H1 (cell line): ENCODE data around the gene NCAPD2. TPM values are rescaled to one million over a fixed set of nuclear protein-coding genes. Genes with fewer than 3 reads are reported as not detected.
"Not testable (repeated sequence)": the region's sequence is repeated elsewhere in the genome, so short reads cannot be mapped to it uniquely, and the experiment has no call there.

Experiments
- CTCF ChIA-PET: fragments of 300-600 bp; sonication (Branson Sonifier 250); formaldehyde crosslinking; loops from one replicate; lab custom pipeline; 2021; ENCODE audit not compliant: partially characterized antibody; lab: Charles Lee
- POLR2A ChIA-PET: fragments of 300-600 bp; sonication (Branson Sonifier 250); formaldehyde crosslinking; loops from one replicate; lab custom pipeline; 2021; ENCODE audit warnings: inconsistent platforms; ENCODE audit not compliant: partially characterized antibody; lab: Charles Lee
- DNase-seq, 2 experiments: peaks; one replicate each; pipeline versions ENCODE4 v3.0.0 to v3.0.0-alpha.2; 2010 to 2022; ENCODE audit warnings: low spot score in 2 of 2, low read depth in 1 of 2, mixed read lengths in 1 of 2
- FAIRE-seq: peaks from 2 replicates; lab custom pipeline; 2011; peaks lifted over from hg19 to GRCh38; lab: Jason Lieb, UNC
- H2AFZ ChIP-seq: 2 replicates; pipeline ENCODE4 v1.8.1; 2012; ENCODE audit warnings: low read length, inconsistent platforms
- H2AK5ac ChIP-seq: 2 replicates; pipeline ENCODE4 v1.6.1; 2013; ENCODE audit warnings: low read depth, low read length
- H2BK120ac ChIP-seq: replicated peaks from 2 replicates; pipeline ENCODE3; 2013; ENCODE audit warnings: low read depth, low read length, inconsistent platforms
- H2BK12ac ChIP-seq: 2 replicates; pipeline ENCODE4 v1.6.1; 2013; ENCODE audit warnings: low read depth, low read length
- H2BK15ac ChIP-seq: 2 replicates; pipeline ENCODE4 v1.6.1; 2013; ENCODE audit warnings: low read length
- H2BK20ac ChIP-seq: 2 replicates; pipeline ENCODE4 v1.6.1; 2013; ENCODE audit warnings: low read length
- H2BK5ac ChIP-seq: 2 replicates; pipeline ENCODE4 v1.6.1; 2013; ENCODE audit warnings: low read depth, low read length
- H3K14ac ChIP-seq: 2 replicates; pipeline ENCODE4 v1.6.1; 2013; ENCODE audit warnings: inconsistent platforms; ENCODE audit not compliant: insufficient read length
- H3K18ac ChIP-seq: 2 replicates; pipeline ENCODE4 v1.6.1; 2013; ENCODE audit warnings: low read length; ENCODE audit errors: extremely low read depth
- H3K23ac ChIP-seq: 2 replicates; pipeline ENCODE4 v1.6.1; 2013; ENCODE audit warnings: inconsistent platforms; ENCODE audit not compliant: insufficient read length
- H3K23me2 ChIP-seq: 2 replicates; pipeline ENCODE4 v1.6.1; 2013; ENCODE audit warnings: low read depth, low read length
- H3K27ac ChIP-seq: 2 replicates; pipeline ENCODE4 v1.6.1; 2011; ENCODE audit warnings: low read depth, low read length, inconsistent platforms
- H3K27me3 ChIP-seq, 4 experiments: replicated peaks in 1 of 4; 1 replicate in 1 of 4; 2 replicates in 3 of 4; pipeline versions ENCODE4 v1.6.1 to v1.8.1; 2011 to 2013; ENCODE audit warnings: low read length in 3 of 4, mild to moderate bottlenecking in 3 of 4, inconsistent platforms in 2 of 4, mixed read lengths in 2 of 4, moderate library complexity in 1 of 4; ENCODE audit not compliant: control insufficient read depth in 3 of 4, insufficient read depth in 3 of 4; ENCODE audit errors: extremely low read depth in 1 of 4
- H3K36me3 ChIP-seq, 4 experiments: 2 replicates each; pipeline versions ENCODE4 v1.6.1 to v1.8.1; 2011 to 2013; ENCODE audit warnings: mild to moderate bottlenecking in 4 of 4, low read length in 3 of 4, moderate library complexity in 2 of 4, control low read depth in 1 of 4, inconsistent platforms in 1 of 4; ENCODE audit not compliant: insufficient read depth in 4 of 4, control insufficient read depth in 2 of 4
- H3K4ac ChIP-seq: replicated peaks from 2 replicates; pipeline ENCODE3; 2013; ENCODE audit warnings: low read length, low read depth, mixed read lengths, inconsistent platforms; ENCODE audit not compliant: insufficient read length
- H3K4me1 ChIP-seq, 4 experiments: replicated peaks in 1 of 4; 1 replicate in 1 of 4; 2 replicates in 3 of 4; pipeline versions ENCODE4 v1.6.1 to v1.8.1; 2011 to 2013; ENCODE audit warnings: low read length in 3 of 4, inconsistent platforms in 2 of 4, mixed read lengths in 1 of 4; ENCODE audit not compliant: insufficient read depth in 4 of 4, control insufficient read depth in 3 of 4
- H3K4me2 ChIP-seq, 2 experiments: 2 replicates each; pipeline versions ENCODE4 v1.6.1 to v1.8.1; 2011 to 2013; ENCODE audit warnings: low read depth in 2 of 2, low read length in 2 of 2, control low read depth in 1 of 2, inconsistent platforms in 1 of 2, mild to moderate bottlenecking in 1 of 2; ENCODE audit not compliant: insufficient read depth in 1 of 2
- H3K4me3 ChIP-seq, 4 experiments: fragments of 200-600, 300-600 bp in 1 of 4; sonication (generic), shearing (Covaris generic), sonication (Bioruptor Twin) in 1 of 4; 2 replicates each; pipeline versions ENCODE4 v1.5.1 to v1.8.1; 2011 to 2016; ENCODE audit warnings: low read length in 4 of 4, low read depth in 3 of 4, control low read depth in 2 of 4, inconsistent platforms in 2 of 4, mild to moderate bottlenecking in 2 of 4, mixed read lengths in 1 of 4, moderate library complexity in 1 of 4; ENCODE audit not compliant: insufficient read depth in 2 of 4; ENCODE audit errors: extremely low read depth in 1 of 4
- H3K56ac ChIP-seq: replicated peaks from 2 replicates; pipeline ENCODE3; 2013; ENCODE audit warnings: low read depth, mild to moderate bottlenecking, mixed read lengths, low read length, inconsistent platforms; ENCODE audit not compliant: insufficient read length
- H3K79me1 ChIP-seq: 2 replicates; pipeline ENCODE4 v1.6.1; 2013; ENCODE audit warnings: low read depth, low read length, control low read depth
- H3K79me2 ChIP-seq, 2 experiments: 2 replicates each; pipeline versions ENCODE4 v1.6.1 to v1.8.1; 2012 to 2013; ENCODE audit warnings: low read length in 2 of 2, mild to moderate bottlenecking in 2 of 2, inconsistent platforms in 1 of 2; ENCODE audit not compliant: insufficient read depth in 2 of 2, control insufficient read depth in 1 of 2
- H3K9ac ChIP-seq, 4 experiments: replicated peaks in 1 of 4; 1 replicate in 1 of 4; 2 replicates in 3 of 4; pipeline versions ENCODE4 v1.6.1 to v1.8.1; 2011 to 2013; ENCODE audit warnings: low read depth in 3 of 4, low read length in 3 of 4, control low read depth in 2 of 4, mild to moderate bottlenecking in 2 of 4, moderate library complexity in 2 of 4, inconsistent platforms in 1 of 4; ENCODE audit errors: extremely low read depth in 1 of 4
- H3K9me3 ChIP-seq, 2 experiments: 2 replicates each; pipeline versions ENCODE4 v1.6.1 to v1.8.1; 2012 to 2013; ENCODE audit warnings: mild to moderate bottlenecking in 2 of 2, moderate library complexity in 2 of 2, control low read depth in 1 of 2, inconsistent platforms in 1 of 2, low read depth in 1 of 2, low read length in 1 of 2, mixed read lengths in 1 of 2; ENCODE audit not compliant: insufficient read depth in 2 of 2
- H4K20me1 ChIP-seq, 2 experiments: replicated peaks in 1 of 2; 2 replicates each; pipeline versions ENCODE3 to v1.8.1; 2011 to 2013; ENCODE audit warnings: inconsistent platforms in 2 of 2, low read length in 2 of 2, mild to moderate bottlenecking in 1 of 2; ENCODE audit not compliant: insufficient read depth in 2 of 2, control insufficient read depth in 1 of 2
- H4K5ac ChIP-seq: 2 replicates; pipeline ENCODE4 v1.6.1; 2013; ENCODE audit warnings: low read length, low read depth, mixed read lengths, inconsistent platforms; ENCODE audit not compliant: insufficient read length
- H4K8ac ChIP-seq: 2 replicates; pipeline ENCODE4 v1.8.0; 2013; ENCODE audit warnings: mild to moderate bottlenecking, moderate library complexity, low read length, inconsistent platforms; ENCODE audit not compliant: insufficient read depth; ENCODE audit errors: extremely low read depth
- H4K91ac ChIP-seq: replicated peaks from 2 replicates; pipeline ENCODE3; 2013; ENCODE audit warnings: low read length, mixed read lengths, inconsistent platforms; ENCODE audit not compliant: insufficient read length
- WGBS, 2 experiments: shearing (Covaris generic) in 1 of 2; methylation state at CpG; one replicate each; pipeline versions ENCODE4 v1.1.6 to v1.1.7; 2013 to 2015; ENCODE audit warnings: low lambda C conversion rate in 2 of 2, mixed read lengths in 2 of 2, inconsistent platforms in 1 of 2, low coverage in 1 of 2, missing lambda C conversion rate in 1 of 2; ENCODE audit not compliant: insufficient replicate concordance in 2 of 2, insufficient coverage in 1 of 2, insufficient read length in 1 of 2; ENCODE audit errors: extremely low coverage in 1 of 2, missing lambda C conversion rate in 1 of 2; 5-methylcytosine and 5-hydroxymethylcytosine counted together
- polyA plus RNA-seq, 7 experiments: library from polyadenylated mRNA; depleted of rRNA in 3 of 7; stranded (reverse) in 5 of 7; unstranded in 2 of 7; fragments of >200 nt in 5 of 7; fragments of 200-250 nt in 2 of 7; gene quantifications; 1 replicate in 5 of 7; 2 replicates in 1 of 7; 4 replicates in 1 of 7; pipeline versions ENCODE4 v1.2.1 to v1.2.3, GENCODE V29; 2011 to 2013; ENCODE audit warnings: missing spikeins in 2 of 7, mixed read lengths in 2 of 7
- total RNA-seq: library from RNA; stranded (reverse); fragmentation: NEBNext Ultra II Directional; extraction: Animal tissue kit (Norgen Biotek cat#: 25700); gene quantifications from 2 replicates; pipeline ENCODE4 v1.2.1, GENCODE V29; 2021

NCAPD2 gene
- total and polyA plus RNA-seq, 2 of the 8 experiments (the other 6 are each of a cell fraction or from before 2014, with no cell fraction given), result 55.8 to 132 TPM

DNA sequence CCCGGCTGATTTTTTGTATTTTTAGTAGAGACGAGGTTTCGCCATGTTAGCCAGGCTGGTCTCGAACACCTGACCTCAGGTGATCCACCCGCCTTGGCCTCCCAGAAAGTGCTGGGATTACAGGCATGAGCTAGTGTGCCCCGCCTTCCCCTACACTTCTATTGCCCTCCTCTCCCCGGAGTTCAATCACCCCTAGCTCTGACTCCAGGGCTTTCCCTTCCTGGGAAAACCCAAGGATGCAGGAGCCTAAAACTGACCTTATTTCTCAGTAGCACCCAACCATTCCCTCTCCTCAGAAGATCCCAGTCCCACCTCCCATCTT, 62.6 kb downstream of the NCAPD2 start:
- Histone ChIP-seq H3K4me1 (peaks cover 4 to 15% (median 9%) of the 10 kb centered on the region in 4 experiments), H3K79me2 (peaks cover 0 to 29% of the 10 kb centered on the region in 2 experiments; a peak in 2 of 4 replicates), H3K36me3 (peaks cover 28 to 33% (median 29%) of the 10 kb centered on the region in 4 experiments), H3K23me2 (peaks cover 13% of the 10 kb centered on the region; the same call in 1 of the 2 replicates), H3K79me1 (peaks cover 16% of the 10 kb centered on the region), H4K20me1 (peaks cover 13 to 29% of the 10 kb centered on the region in 2 experiments)
- POLR2A ChIA-PET, result interaction anchor here (0.9 to 24.2 kb wide), 8 partner anchors 9 to 56 kb away, joined by 3 to 665 read pairs (median 6); partner anchors contain the start of genes GAPDH and NOP2
- not testable (repeated sequence) for H2BK20ac ChIP-seq, H2BK15ac ChIP-seq, H3K4me2 ChIP-seq, H3K9ac ChIP-seq, H2AFZ ChIP-seq, FAIRE-seq, H4K5ac ChIP-seq, H2BK120ac ChIP-seq, H3K27me3 ChIP-seq, H4K91ac ChIP-seq, H4K8ac ChIP-seq, H2BK5ac ChIP-seq, H3K9me3 ChIP-seq, DNase-seq, H3K4ac ChIP-seq, H3K14ac ChIP-seq, H2BK12ac ChIP-seq, H3K23ac ChIP-seq, H3K27ac ChIP-seq, H2AK5ac ChIP-seq, H3K4me3 ChIP-seq, H3K18ac ChIP-seq, H3K56ac ChIP-seq
- CTCF ChIA-PET, result interaction anchor here (0.6 to 24.9 kb wide), 6 partner anchors 1 to 226 kb away, joined by 3 to 462 read pairs (median 26); partner anchors contain the start of genes GAPDH, IFFO1 and NOP2
- 93% methylated on average over 7 of the region's 7 CpGs; no CpG with 5 or more reads in 1 of the 2 experiments for WGBS, 2 experiments
